ENCODE data around the gene SMTNL1. TPM values are rescaled to one million over a fixed set of nuclear protein-coding genes. Genes with fewer than 3 reads are reported as not detected.

The SMTNL1 gene
- total RNA-seq, 1 experiment from 2014 or later: not detected

GRCh38 chr11:57597916-57598830 lies 60.8 kb downstream of the SMTNL1 start:
- Histone ChIP-seq H3K79me1 (ENCODE audit: insufficient read depth, low read depth, low read length, poor library complexity, severe bottlenecking) (no peaks in the 10 kb centered on the region), H2BK12ac (ENCODE audit: insufficient read length, low read depth, low read length) (no peak overlapping the region), H2BK5ac (ENCODE audit: insufficient read length, low read length) (no peak overlapping the region), H4K8ac (replicated peaks; ENCODE audit: insufficient read length, low read depth, low read length) (no peak overlapping the region), H3K9me3 (ENCODE audit: control insufficient read depth, low read depth, low read length) (no peaks in the 10 kb centered on the region), H4K5ac (ENCODE audit: insufficient read length, low read depth, low read length) (no peak overlapping the region), H4K91ac (ENCODE audit: insufficient read length, low read depth, low read length) (no peak overlapping the region), H3K14ac (ENCODE audit: insufficient read depth, low read length) (peak overlapping the region; percentile 53; the same call in 1 of the 2 replicates), H3K4me2 (ENCODE audit: insufficient read depth, insufficient read length, low read length) (peak overlapping the region; percentile 57), H2AFZ (ENCODE audit: low read length) (no peak overlapping the region), H3K23ac (ENCODE audit: insufficient read length, low read depth, low read length) (no peak overlapping the region), H2AK5ac (ENCODE audit: insufficient read length, low read length) (no peak overlapping the region), H2BK20ac (ENCODE audit: low read depth, low read length, poor library complexity, severe bottlenecking) (no peak overlapping the region), H3K4me1 (ENCODE audit: insufficient read depth, low read length) (peaks cover 4% of the 10 kb centered on the region; the same call in 1 of the 2 replicates), H3K27me3 (ENCODE audit: insufficient read depth, low read length) (no peaks in the 10 kb centered on the region), H2BK120ac (ENCODE audit: low read depth, low read length, poor library complexity, severe bottlenecking) (no peak overlapping the region), H3K4ac (ENCODE audit: low read depth, low read length) (no peak overlapping the region), H3K79me2 (ENCODE audit: insufficient read depth, low read length) (no peaks in the 10 kb centered on the region), H3K23me2 (ENCODE audit: insufficient read length, low read depth, low read length, poor library complexity, severe bottlenecking) (peaks cover 8% of the 10 kb centered on the region), H2BK15ac (ENCODE audit: low read depth, low read length) (no peak overlapping the region), H3K18ac (ENCODE audit: insufficient read length, low read depth, low read length) (peak overlapping the region; percentile 11), H4K20me1 (ENCODE audit: control insufficient read depth, insufficient read depth, insufficient read length) (no peaks in the 10 kb centered on the region), H3T11ph (ENCODE audit: low read length) (no peak overlapping the region), H3K56ac (ENCODE audit: insufficient read length, low read depth, low read length) (no peak overlapping the region), H3K27ac (ENCODE audit: insufficient read length, low read depth, low read length) (no peak overlapping the region), H3K9ac (ENCODE audit: extremely low read depth, insufficient read length, low read length) (peak overlapping the region; percentile 27)
- H3K27me3 Mint-ChIP-seq (ENCODE audit: low read depth): no peaks in the 10 kb centered on the region
- no peaks in the 10 kb centered on the region for H3K9me3 Mint-ChIP-seq
- peak overlapping the region; percentile 70 to 79 for H3K4me3 Mint-ChIP-seq
- peaks cover 24 to 58% of the 10 kb centered on the region in 2 experiments for H3K4me1 Mint-ChIP-seq
- peak; percentile 94 for DNase-seq
- no CpG with 5 or more reads among the region's 33 CpGs for WGBS (ENCODE audit: extremely low coverage, insufficient read length, low lambda C conversion rate)
- peaks cover 15 to 30% (median 16%) of the 10 kb centered on the region in 3 experiments; a peak in 6 of 7 replicates for H3K36me3 Mint-ChIP-seq (ENCODE audit: insufficient read depth in 1 of 3, low read depth in 3 of 3)
- peak overlapping the region; percentile 19 to 98 (median 97); a peak in 5 of 7 replicates for H3K27ac Mint-ChIP-seq
- TF ChIP-seq CTCF (conservative IDR thresholded peaks at IDR 0.05): no peak

Measured in H9 (cell line).